ENCODE measurements around the gene HYDIN.

Gene HYDIN

GRCh38 chr16:71230122-71230845, at the start of gene HYDIN:
TSS of gene HYDIN (minus strand) at chr16:71230722. CDS start at chr16:71186895, 43,827 bp downstream.
- no peak for DNase-seq

DNA sequence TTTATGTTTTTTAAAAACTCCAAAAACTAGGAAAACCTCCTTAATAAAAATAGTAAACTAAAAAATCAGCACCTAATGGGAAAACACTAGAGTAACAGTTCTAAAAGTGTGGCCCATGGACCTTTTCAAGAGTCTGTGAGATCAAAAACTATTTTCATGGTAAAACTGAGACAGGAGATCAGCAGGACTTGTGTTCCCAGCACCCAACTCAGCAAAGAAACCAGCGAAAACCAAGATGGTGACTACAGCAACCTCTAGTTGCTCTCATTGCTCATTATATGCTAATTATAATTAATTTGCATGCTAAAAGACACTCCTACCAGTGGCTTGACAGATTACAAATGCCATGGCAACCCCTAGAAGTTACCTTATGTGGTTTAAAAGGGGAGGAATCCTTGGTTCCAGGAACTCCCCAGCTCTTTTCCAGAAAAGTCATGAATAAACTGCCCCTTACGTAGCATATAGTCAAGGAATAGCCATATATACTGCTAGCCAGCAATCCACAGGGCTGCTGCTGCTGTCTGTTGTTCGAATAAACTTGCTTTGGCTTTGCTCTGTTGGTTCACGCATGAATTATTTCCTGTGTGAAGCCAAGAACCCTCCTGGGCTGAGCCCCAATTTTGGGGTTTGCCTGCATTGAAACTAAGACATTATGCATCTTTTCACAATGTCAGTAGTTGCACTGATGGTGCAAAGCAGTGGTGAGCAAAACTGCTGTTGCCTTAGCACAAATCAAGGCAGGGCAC, 46.2 kb upstream of the HYDIN start:
- DNase-seq, result no peak

- no peak for DNase-seq
Measured at GRCh38 chr16:71273384-71273783, 42.9 kb upstream of the HYDIN start.

- DNase-seq, result no peak
Measured at GRCh38 chr16:71264299-71264698, 33.8 kb upstream of the HYDIN start.

DNA sequence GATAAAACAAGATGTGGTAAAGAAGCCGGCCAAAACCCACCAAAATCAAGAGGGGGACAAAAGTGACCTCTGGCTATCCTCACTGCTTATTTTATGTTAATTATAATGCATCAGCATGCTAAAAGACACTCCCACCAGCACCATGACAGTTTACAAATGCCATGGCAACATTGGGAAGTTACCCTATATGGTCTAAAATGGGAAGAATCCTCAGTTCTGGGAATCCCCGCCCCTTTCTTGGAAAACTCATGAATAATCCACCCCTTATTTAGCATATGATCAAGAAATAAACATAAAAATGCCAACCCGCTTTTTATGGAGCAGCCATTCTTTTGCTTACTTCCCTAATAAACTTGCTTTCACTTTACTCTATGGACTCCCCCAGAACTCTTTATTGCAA, 33.1 kb upstream of the HYDIN start:
- DNase-seq, result no peak

DNA sequence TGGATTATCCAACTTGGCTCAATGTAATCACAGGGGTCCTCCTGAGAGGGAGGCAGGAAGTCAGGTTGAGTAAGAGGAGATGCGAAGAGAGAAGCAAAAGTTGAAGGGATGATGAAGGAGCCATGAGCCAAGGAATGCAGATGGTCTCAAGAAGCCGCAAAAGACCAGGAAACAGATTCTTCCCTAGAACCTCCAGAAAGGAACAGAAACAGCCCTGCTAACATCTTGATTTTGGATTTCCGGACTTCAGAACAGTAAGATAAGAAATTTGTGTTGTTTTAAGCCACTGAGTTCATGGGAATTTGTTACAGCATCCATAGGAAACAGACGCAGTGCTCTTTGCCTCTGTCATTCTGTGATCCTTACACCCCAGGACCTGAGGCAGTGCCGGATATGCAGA, 31.9 kb upstream of the HYDIN start:
- no peak for DNase-seq

GRCh38 chr16:71260995-71261394, 30.5 kb upstream of the HYDIN start:
- DNase-seq, result no peak

DNA sequence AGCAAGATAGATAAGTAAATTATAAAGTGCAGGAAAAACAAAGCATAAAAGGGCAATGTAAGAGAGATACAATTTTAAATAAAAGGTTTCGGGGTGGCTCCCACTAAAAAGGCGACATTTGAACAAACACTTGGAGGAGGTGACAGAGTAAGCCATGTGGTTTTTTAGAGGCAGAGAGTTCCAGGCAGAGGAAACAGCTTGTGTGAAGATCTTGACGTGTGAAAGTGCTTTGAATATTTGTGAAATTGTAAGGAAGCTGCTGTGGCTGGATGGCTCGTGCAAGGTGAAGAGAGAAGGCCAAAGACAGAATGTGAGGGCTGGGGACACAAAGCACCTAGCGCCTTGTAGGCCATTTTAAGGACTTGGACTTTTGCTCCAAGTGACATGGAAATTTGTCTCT, 28.6 kb upstream of the HYDIN start:
- DNase-seq, result no peak

DNA sequence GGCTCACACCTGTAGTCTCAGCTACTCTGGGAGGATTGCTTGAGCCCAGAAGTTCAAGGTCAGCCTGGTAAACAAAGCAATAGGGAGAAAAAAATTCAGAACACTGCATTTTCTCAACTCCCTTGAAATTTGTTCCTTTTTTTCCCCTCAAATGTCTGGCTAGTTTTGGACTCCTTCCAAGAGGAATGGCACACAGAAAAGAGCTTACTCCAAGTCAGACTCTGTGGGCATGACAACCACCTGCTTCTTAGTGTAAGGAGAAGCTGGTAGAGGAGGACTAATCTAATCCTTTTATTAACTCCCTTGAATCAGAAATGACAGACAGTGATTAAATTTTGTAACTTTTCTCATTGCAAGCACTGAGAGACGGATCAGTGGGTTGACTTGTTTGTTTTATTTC, 27.9 kb upstream of the HYDIN start:
- DNase-seq, result no peak

DNA sequence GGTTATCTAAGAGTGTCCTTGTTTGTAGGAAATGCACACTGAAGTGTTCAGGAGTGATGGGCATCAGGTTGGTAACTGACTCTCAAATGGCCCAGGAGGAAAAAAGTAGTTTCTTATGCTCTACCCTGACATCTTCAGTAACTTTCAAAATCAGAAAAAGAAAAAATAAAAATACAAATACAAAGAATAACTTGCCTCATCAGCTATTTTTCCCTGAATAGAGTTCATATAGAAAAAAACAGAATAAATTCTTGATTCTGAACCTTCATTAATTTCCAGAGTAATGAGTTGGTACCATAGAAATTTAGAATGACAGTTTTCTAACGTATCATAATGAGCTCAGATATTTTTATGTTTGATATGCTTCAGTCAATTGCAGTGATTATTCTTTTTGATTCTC, 27.2 kb upstream of the HYDIN start:
- no peak for DNase-seq

DNA sequence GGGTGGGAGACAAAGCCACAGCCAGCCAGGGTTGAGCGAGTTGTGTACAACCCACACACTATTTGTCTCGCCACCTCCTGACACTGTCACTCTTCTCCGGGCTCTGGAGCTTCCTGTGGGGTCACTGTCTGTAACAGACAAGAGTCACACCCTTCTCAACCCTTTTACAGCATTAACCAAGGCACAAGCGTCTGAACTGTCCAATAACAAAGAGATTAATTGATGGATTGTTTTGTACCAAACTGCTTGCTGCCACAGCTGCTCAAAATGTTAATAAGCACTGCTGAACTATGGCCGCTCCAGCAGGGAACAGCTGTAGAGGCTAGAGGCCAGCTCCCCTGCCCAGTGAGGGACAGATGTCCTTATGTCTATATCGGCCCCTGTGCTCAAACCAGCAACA, 25.2 kb upstream of the HYDIN start:
- no peak for DNase-seq

DNA sequence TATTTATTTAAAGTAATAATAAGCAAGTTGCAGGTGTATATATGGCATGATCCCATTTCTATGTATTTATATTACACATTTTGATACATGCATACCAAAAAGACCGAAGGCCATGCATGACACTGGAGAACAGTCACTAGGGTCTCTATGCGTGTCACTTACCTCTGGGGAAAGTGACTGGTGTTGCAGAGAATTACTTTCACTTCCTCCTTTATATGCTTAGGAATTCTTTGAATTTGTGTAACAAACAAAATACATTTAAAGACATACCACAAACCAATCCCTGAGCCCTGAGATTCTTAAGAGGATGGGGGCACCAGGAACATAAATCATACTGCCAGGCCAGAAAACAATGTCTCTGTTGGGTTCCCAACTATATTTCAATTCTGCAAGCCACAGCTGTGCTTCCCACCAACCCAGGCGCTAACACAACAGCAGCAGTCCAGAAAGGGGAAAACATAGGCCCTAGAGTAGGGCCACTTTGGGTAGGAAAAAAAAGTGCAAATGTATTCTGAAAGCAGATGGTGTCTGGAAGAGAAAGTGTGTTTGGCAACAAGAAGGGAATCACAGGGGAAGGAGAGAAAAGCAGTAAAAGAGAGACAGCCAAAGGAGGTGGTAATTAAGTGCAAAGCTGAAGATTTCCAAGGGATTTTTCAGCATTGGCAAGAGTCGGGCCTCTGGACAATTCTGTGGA, 24.5 kb upstream of the HYDIN start:
- DNase-seq, result no peak

DNA sequence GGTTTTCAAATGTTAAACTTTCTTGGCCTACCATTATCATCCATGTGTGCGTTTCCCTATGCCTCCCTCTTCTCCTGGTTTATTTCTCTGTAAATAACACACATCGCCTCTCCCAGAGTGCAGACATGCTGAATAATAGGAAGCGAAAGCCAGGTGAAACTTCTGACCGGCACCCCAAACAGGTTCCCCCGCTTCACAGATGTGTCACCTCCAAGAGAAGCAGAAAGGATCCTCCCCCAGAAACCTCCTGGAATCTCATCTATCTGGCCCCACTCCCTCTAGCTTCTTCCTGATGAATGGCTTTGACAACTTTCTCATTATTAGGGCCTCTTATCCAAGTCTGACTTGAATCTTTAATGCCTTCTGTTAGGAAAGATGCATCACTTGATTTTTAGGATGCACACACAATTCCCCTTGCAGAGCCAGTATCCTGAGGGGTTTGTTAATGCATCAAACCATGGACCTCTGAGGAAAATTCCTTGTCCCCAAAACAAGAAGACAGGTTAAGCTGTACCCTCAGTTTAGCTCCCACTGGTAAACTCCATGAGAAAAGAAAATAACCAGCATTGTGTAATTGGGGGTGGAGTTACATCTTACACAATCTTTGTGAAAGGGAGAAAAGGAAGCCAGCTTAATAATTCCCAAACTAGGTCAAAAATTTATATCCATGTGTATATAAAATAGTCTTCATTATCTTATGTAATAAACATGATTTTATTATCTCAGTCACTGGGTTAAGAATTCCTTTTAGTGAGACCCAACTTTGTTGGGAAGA, 20.1 kb upstream of the HYDIN start:
- DNase-seq, result no peak

DNA sequence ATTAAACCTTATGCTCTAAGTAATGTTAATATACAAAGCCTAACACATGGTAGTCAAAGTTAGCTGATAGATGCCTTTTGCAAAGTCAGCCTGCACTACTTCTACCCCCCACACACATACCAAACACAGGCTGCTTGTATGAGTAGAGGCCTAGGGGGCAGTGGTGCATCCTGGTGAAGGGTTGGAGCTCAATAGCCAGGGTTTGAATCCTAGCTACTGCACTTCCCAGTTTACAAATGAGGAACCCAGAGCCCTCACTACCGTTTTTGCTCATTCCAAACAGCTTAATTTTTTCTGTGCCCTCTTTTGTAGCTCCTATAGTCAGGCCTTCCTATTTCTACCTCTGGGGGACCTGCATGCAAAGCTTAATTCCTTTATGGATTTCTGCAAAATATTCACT, 18.9 kb upstream of the HYDIN start:
- DNase-seq, result no peak

DNA sequence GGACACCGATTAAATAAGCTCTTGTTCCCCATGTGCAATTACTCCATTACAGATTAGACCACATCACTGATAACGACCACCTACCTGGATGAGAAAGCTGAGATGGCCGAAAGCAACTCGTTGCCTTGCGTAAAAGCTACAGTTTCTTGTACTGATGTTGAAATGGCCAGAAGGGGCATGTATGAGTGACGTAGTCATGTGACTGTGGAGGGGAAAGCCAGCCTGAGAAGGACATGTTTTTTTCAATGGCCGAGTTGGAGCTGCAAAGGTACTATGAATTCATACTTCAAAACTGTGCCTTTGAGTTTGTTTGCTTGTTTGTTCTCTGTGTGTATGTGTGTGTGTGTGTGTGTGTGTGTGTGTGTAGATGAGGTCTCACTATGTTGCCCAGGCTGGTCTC, 17.0 kb upstream of the HYDIN start:
- no peak for DNase-seq

- DNase-seq, result no peak
Measured at GRCh38 chr16:71246309-71246708, 15.8 kb upstream of the HYDIN start.

DNA sequence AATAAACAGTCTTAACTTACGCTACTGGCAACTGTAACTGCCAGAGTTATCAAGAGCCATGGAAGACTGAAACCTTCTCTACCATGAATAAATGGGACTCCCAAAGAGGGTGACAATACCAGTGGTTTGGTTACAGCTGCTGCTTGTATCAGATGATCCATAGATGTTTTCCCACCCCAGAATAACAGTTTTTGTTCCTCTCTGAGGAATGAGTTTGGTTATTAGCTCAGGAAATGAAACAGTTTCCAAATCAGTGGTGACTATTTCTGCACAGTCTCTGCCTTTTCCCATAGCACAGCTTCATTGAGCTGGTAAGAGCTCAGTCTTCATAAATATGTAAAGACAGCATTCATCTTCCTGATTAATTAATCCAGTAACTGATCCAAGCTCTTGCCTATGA, 14.0 kb upstream of the HYDIN start:
- no peak for DNase-seq

GRCh38 chr16:71242601-71243000, 12.1 kb upstream of the HYDIN start:
- no peak for DNase-seq

DNA sequence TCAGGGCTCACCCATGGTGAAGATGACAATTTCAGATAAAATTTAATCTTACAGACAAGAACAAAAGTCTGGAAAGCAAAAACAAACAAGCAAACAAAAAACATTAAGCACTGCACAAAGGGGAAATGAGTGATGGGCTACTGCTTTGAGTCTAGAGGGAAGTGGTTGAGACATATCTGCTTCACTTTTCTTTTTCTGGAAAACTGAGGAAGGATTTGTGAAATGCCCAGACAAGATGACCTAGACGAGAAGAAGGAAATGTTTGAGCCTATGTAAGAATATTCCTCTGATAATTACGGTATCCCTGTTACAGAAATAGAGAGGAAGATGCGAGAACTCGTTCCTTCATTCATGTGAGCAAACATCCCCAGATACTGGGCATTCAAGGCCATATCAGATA, 11.5 kb upstream of the HYDIN start:
- DNase-seq, result no peak

- DNase-seq, result no peak
Measured at GRCh38 chr16:71229344-71229743, 1.2 kb downstream of the HYDIN start.

- no peak for DNase-seq
Measured at GRCh38 chr16:71226229-71227141, 4.0 kb downstream of the HYDIN start.

DNA sequence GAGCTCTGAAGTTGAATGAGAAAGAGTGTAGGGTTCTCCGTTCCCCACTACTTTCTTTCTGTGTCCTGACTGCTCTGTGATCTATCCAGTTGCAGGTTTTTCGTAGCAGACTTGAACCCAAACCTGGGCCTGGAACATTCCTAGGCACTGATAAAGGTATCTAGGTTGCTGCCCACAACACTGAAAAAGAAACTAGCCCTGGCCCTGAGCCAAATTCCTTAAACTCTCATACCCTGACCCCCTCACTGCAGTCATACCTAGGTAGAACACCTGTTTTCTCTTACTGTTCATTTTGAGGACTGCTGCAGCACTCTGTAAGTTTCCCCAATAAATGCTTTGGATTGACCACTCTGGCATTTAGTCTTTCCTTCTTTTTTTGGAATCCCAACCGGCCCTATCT, 5.4 kb downstream of the HYDIN start:
- no peak for DNase-seq

All from stimulated activated naive CD4-positive, alpha-beta T cell treated with Interleukin-2 at 50 U/mL for 16 hours (primary cell).